GM12891 (cell line): ENCODE data around the gene ADGRV1.

ENCODE experiments used
- POLR2A ChIP-seq: IDR thresholded peaks from 2 replicates; pipeline ENCODE4 v1.6.1; 2011; ENCODE audit warnings: low read depth, low read length, control low read depth
- POLR2AphosphoS5 ChIP-seq: IDR thresholded peaks from 2 replicates; pipeline ENCODE4 v1.6.1; 2011; ENCODE audit warnings: low read depth, low read length, control low read depth
- POU2F2 ChIP-seq: IDR thresholded peaks from 2 replicates; pipeline ENCODE4 v1.6.1; 2011; ENCODE audit warnings: low read depth, mild to moderate bottlenecking, control low read depth, low read length, moderate library complexity
- SPI1 ChIP-seq: IDR thresholded peaks from 2 replicates; pipeline ENCODE4 v1.6.1; 2011; ENCODE audit warnings: low read depth, low read length, control low read depth
- TAF1 ChIP-seq: IDR thresholded peaks from 2 replicates; pipeline ENCODE4 v1.6.1; 2011; ENCODE audit warnings: low read depth, low read length, control low read depth

- no peak for TF ChIP-seq TAF1
- TF ChIP-seq POLR2A, result no peak
- no peak for TF ChIP-seq POLR2AphosphoS5
- TF ChIP-seq SPI1, result no peak
- no peak for TF ChIP-seq POU2F2
Measured at GRCh38 chr5:90810211-90810610, 251.6 kb downstream of the ADGRV1 start.
